LNCaP clone FGC (cell line): ENCODE measurements around the gene TMEM255A.

ENCODE experiments used
- DNase-seq: peaks from one replicate; pipeline ENCODE4 v3.0.0-alpha.2; 2011; ENCODE audit warnings: low read depth
- H3K4me3 ChIP-seq: 2 replicates; pipeline ENCODE4 v1.5.1; 2011; ENCODE audit warnings: mild to moderate bottlenecking, low read depth, low read length, control low read depth
- TF ChIP-seq, protein P1 (sequence below): IDR thresholded peaks from 2 replicates; pipeline ENCODE4 v1.5.1; 2012; ENCODE audit warnings: mild to moderate bottlenecking; ENCODE audit not compliant: control insufficient read depth, insufficient read depth; ENCODE audit errors: extremely low read depth

The TMEM255A gene

GRCh38 chrX:120286733-120287512, 24.3 kb downstream of the TMEM255A start:
- TF ChIP-seq, protein P1, sequence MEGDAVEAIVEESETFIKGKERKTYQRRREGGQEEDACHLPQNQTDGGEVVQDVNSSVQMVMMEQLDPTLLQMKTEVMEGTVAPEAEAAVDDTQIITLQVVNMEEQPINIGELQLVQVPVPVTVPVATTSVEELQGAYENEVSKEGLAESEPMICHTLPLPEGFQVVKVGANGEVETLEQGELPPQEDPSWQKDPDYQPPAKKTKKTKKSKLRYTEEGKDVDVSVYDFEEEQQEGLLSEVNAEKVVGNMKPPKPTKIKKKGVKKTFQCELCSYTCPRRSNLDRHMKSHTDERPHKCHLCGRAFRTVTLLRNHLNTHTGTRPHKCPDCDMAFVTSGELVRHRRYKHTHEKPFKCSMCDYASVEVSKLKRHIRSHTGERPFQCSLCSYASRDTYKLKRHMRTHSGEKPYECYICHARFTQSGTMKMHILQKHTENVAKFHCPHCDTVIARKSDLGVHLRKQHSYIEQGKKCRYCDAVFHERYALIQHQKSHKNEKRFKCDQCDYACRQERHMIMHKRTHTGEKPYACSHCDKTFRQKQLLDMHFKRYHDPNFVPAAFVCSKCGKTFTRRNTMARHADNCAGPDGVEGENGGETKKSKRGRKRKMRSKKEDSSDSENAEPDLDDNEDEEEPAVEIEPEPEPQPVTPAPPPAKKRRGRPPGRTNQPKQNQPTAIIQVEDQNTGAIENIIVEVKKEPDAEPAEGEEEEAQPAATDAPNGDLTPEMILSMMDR = no peak
- no peak overlapping the region for H3K4me3 ChIP-seq
- DNase-seq = no peak

GRCh38 chrX:120282697-120283096, 28.6 kb downstream of the TMEM255A start:
- H3K4me3 ChIP-seq = no peak overlapping the region
- TF ChIP-seq, protein P1 = no peak
- no peak for DNase-seq

DNA sequence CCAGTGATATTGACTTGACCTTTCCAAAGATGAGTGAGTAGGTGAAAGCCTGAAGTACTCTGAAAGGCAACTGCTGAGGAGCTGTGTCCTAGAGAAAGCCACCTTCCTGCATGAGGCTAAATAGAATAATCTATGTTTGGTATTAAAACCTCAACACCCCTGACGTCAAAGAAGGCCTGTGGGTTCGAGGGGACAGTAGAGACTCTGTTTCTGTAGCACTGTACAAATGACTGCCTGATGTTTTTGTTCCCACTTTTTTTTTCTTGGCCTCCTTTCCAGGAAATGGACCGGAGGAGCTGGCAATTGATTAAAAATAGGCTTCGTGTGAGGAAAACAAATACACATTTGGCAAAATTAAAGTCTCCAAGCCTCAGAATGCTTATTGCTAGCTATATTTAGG, 29.5 kb downstream of the TMEM255A start:
- H3K4me3 ChIP-seq = no peak overlapping the region
- no peak for DNase-seq
- TF ChIP-seq, protein P1 = no peak

DNA sequence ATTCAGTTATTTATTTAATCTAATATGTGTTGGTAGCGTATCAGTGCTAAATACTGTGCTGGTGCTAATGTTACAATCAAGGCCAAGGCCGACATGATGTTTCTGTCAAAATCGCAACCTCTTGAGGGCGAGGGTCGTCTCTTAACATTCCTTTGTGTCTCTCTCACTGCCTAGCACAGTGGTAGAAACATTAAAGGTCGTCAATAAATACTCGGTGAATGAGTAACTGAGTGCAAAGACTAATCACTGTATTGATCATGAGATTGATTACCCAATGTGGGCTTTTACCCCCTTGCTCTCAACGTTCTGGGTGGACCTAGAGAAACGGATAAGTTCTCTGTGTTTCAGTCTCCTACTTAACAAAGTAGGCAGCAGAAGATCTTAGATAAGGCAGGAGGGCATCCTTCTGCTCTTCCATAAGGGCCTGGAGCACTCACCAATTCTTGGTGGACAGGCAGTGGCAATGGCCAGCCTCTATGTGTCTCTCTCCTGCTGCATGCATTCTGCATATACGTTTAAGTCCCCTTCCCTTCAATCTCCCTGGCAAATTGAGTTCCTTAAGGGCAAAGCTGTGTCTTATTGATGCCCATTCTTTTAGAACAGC, 30.1 kb downstream of the TMEM255A start:
- no peak for DNase-seq
- TF ChIP-seq, protein P1 = no peak
- no peak overlapping the region for H3K4me3 ChIP-seq

DNA sequence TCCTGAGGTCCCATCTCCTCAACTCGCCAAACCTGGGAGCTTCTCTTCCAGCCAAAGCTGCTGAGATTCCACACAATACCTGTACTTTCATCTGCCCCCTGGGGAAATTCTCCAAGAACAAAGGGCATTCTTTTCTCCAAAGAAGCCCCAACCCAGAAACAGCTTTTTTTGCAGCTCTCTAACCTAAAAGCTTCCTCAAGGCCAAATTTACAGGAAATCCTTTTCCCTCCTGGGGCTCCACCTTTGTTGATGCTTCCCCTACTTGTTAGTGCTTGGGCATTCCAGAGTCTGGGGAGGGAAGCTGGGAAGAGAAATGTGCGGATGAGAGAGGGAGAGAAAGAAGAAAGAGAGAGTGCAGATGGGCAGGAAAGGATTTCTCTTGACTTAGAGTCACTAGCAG, 36.3 kb downstream of the TMEM255A start:
- no peak overlapping the region for H3K4me3 ChIP-seq
- TF ChIP-seq, protein P1 = no peak
- DNase-seq = no peak

- TF ChIP-seq, protein P1 = no peak
- no peak overlapping the region for H3K4me3 ChIP-seq
- no peak for DNase-seq
Measured at GRCh38 chrX:120274145-120274544, 37.1 kb downstream of the TMEM255A start.
